GM19239 (cell line): ENCODE data around the gene NRXN2.

Source experiments
- DNase-seq: peaks from one replicate; pipeline ENCODE4 v3.0.0; 2011; ENCODE audit warnings: low spot score; ENCODE audit not compliant: insufficient read length
- FAIRE-seq: peaks from 2 replicates; lab custom pipeline; 2011; peaks lifted over from hg19 to GRCh38; lab: Jason Lieb, UNC

NRXN2 gene

GRCh38 chr11:64745521-64746328, 22.7 kb upstream of the NRXN2 start:
- peak; percentile 80 for DNase-seq
- peak; percentile 78 for FAIRE-seq

DNA sequence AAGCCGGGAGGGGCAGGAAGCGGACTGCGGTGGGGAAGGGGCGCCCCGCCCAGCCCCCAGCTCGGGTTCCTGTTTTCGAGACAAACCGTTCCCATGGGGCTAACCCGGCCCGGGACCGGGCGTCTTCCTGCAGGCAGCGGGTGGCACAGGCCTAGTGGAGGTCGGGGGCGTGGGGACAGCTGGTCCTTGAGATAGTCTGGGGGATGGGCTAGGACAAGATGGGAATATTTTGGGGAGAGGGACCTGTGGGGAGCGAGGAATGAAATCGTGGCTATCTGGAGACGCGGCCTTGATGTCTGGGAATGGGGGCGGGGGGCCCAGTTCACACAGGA, 22.2 kb upstream of the NRXN2 start:
- DNase-seq: peak; percentile 71
- FAIRE-seq: no peak

DNA sequence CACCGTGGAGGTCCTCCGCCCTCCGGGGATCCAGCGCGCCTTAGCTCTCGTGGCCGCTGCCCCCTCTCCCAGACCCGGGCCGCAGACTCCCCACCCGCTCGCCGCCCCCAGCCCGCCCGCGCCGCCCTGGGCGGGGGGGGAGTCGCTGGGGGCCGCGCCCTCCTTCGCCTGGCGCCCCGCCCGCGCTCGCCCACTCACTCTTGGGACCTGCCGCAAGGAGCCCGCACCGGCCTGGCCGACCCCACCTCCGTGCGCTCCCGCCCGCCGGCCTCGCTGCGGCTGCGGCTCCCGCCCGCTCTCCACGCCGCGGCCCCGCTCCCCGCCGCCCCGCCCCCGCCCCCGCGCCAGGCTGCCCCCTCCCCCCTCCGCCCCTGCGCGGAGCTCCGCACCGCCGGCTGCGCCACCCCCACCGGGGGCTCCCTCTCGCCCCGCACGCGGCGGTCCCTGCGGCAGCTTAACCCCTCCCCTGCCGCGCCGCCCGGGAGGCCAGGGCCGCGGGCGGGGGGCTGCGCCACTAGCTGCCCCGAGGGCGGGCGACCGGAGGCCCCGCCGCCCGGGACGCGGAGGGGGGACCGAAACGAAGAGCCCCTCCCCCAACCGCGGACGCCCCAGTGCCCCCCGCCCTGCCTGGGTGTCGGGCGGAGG, 21.7 kb upstream of the NRXN2 start:
- DNase-seq (no peak), FAIRE-seq (no peak)

DNA sequence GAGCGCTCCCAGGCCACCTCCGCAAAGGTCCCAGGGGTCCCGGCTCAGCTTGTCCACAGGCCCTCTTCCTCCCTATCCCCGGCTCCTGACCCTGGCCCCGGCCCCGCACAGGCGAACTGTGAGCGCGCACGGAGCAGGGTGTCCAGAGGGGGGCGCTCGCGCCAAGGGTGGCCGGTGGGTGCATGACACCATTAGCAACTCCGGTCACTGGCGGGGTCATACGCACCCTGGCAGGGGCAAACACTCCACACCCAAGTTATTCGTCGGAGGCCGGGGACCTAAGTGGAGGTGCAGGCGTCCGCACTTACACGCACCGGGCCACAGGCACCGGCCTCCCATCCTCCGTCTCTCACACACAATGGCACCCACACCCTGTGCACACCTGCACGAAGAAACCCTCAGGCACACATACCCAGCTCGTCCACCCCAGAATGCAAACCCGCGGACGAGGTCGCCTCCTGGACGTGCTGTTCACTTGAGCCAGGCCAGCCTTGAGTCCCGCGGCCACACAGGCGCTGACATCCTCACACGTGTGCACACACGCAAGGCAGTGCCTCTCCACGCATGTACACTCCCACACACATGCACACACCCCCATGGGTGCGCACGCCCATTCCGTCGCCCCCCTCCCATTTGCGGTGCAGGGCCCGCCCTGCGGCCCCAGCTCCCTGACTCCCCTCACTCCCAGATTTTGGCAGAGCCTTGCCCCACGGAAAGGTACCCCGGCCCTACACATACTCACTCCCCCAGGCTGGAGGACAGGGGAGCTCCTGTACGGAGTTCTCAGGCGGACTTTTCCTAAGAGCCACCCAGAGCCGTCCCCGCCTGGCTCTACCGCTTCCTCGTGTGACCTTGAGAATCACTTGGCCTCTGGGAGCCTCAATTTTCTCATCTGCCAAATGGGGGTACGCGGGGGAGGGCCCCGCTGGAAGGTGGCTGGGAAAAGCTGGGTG, 20.9 kb upstream of the NRXN2 start, which contains the start of gene RASGRP2:
Gene RASGRP2, minus strand, starts transcription at position 552 of the 953 bp plus-strand sequence. CDS start 1,276 bp downstream, outside the sequence.
- peak; percentile 65 for DNase-seq
- FAIRE-seq: peak; percentile 79

DNA sequence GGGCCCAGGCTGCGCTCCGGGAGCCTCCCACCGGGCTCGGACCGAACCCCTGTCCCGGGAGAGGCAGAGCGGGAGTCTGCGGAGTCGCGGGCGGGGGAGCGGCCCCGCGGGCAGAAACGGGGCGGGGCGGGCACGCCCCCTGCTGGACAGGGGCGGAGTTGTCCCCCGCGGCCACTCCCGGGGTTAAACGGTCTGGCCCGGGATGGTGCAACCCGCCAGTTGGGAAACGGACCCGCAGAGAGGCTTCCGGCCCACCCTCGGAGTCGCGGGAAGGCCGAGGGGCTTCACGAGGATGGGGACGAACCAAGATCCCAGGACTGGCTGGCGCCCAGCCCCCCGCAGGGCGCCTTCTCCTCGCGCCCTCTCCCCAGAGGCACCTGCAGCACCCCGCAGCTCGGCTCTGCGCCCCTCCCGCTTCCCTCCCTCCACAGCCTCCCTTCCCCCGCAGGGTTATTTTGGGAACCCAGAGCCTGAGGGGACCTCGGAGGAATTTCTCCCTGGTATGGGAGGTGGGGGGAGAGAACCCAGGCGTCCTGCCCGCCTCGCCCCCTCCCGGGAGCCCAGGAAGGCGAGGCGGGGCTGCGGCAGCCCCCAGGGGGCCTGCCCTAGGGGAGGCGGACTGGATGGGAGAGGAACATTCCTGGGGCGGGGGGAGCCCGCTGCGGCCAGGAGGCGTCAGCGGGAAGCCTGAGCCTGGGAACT, 20.0 kb upstream of the NRXN2 start:
- FAIRE-seq (peak; percentile 59), DNase-seq (peak; percentile 92)

DNA sequence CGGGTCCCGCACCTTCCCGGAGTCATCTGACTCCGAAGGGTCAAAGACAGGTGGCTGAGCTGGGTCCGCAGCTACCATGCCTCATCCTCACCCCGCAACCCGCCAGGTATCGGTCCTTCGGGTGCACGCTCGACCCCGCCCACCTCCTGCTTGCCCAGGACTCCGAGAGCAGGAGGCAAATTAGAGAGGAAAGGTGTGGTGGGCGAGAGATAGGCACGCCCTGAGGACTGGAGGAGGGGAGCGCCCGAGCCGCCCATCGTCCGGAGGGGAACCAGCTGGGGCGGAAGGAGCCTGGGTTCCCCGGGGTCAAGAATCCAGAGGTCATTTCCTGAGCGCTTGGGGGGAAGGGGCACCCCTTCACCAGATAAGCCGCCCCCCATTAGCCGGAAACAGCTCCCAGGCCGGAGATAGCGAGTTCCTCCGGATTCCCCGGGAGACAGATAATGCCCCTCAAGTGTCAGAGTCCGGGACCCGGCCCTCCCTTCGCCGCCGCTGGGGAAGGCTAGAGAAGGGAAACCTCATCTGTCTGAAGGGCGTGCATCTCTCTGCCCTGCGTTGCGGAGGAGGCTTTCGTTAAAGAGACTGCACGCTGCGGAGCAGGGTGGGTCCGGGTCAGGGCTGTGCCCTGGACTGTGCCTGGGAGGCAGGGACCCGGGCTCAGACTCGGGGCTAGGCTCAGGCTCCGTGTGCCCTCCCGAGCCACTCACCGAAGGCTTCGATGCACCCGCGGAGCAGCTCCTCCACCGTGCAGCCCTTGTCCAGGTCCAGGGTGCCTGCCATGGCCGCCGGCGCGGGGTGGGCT, 19.3 kb upstream of the NRXN2 start:
- FAIRE-seq: no peak
- DNase-seq: peak; percentile 57

GRCh38 chr11:64741375-64742086, 18.5 kb upstream of the NRXN2 start:
- DNase-seq: no peak
- no peak for FAIRE-seq

DNA sequence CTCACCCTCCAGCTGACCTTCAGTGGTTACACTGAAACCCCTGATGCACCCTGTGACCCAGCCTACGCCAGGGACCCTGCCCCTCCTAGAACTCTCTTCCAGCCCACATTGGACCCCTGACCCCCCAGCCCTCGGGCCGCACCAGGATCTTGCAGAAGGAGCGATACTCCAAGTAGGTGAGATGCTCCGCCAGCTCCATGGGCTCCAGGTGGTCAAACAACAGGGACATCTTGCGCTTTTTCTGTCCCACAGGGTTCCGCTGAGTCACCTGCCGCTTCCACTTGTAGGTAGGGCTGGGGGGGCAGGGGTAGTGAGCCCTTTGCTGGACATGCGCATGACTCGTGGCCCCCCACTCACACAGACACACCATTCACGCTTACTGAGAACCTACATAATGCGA, 16.9 kb upstream of the NRXN2 start:
- FAIRE-seq: no peak
- DNase-seq: no peak

- DNase-seq (no peak), FAIRE-seq (no peak)
These were observed 13.7 kb upstream of the NRXN2 start for GRCh38 chr11:64736654-64737053.

- no peak for FAIRE-seq
- DNase-seq: no peak
These were observed 12.8 kb upstream of the NRXN2 start for GRCh38 chr11:64735725-64736259.

GRCh38 chr11:64734811-64735724, 12.1 kb upstream of the NRXN2 start:
- no peak for FAIRE-seq
- DNase-seq: no peak

DNA sequence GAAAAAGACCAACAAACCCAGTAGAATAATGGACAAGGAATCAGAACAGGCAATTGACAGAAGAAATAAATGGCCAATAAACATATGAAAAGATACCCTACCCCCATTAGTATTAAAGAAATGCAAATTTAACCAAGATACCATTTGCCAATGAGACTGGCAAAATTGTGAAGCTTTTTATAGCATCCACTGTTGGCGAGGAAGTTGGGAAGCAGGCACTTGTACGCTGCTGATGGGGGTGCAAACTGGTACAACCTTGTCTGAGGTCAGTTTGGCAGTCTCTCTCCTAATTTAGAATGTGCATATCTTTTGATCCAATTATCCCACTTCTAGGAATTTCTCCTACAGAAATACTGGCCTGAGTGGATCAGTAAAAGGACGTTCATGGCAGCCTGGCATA, 8.6 kb upstream of the NRXN2 start:
- no peak for FAIRE-seq
- no peak for DNase-seq

GRCh38 chr11:64729851-64730382, 6.9 kb upstream of the NRXN2 start:
- no peak for DNase-seq
- no peak for FAIRE-seq

- DNase-seq (no peak), FAIRE-seq (no peak)
These were observed 5.9 kb upstream of the NRXN2 start for GRCh38 chr11:64728757-64729365.

GRCh38 chr11:64726867-64727530, 4.0 kb upstream of the NRXN2 start:
- FAIRE-seq (no peak), DNase-seq (no peak)

GRCh38 chr11:64726211-64726641, 3.2 kb upstream of the NRXN2 start:
- no peak for FAIRE-seq
- no peak for DNase-seq
